ENCODE measurements around the gene PLXNA4. TPM values are rescaled to one million over a fixed set of nuclear protein-coding genes. Genes with fewer than 3 reads are reported as not detected.

PLXNA4 gene
- total RNA-seq, 1 donor from 2014 or later, result 2.1 TPM

- H3K4me3 ChIP-seq (ENCODE audit: low read length in 3 of 3), result no peak overlapping the region
- no peak overlapping the region for H3K27ac ChIP-seq (ENCODE audit: low read depth, low read length)
- no peaks in the 10 kb centered on the region for H3K9me3 ChIP-seq (ENCODE audit: control insufficient read depth in 3 of 3, low read length in 3 of 3)
- peaks cover 0 to 1% (median 0%) of the 10 kb centered on the region in 3 donors for H3K27me3 ChIP-seq (ENCODE audit: control insufficient read depth in 3 of 3, insufficient read depth in 3 of 3, low read length in 3 of 3)
- H3K4me1 ChIP-seq (ENCODE audit: control insufficient read depth in 3 of 3, insufficient read depth in 3 of 3, low read length in 3 of 3), result peaks cover 0 to 15% (median 4%) of the 10 kb centered on the region in 3 donors
- H3K9ac ChIP-seq (ENCODE audit: low read depth in 1 of 3, low read length in 3 of 3), result peak overlapping the region in 1 of 3 donors; percentile 33
- no peaks in the 10 kb centered on the region for H3K36me3 ChIP-seq (ENCODE audit: control insufficient read depth in 3 of 3, insufficient read depth in 3 of 3, low read length in 3 of 3)
Measured at GRCh38 chr7:132154695-132155471, 421.4 kb downstream of the PLXNA4 start.

GRCh38 chr7:132154248-132154647 is 422.0 kb downstream of the PLXNA4 start:
- H3K4me3 ChIP-seq (ENCODE audit: low read length in 3 of 3), result no peak overlapping the region
- peaks cover 0 to 15% (median 4%) of the 10 kb centered on the region in 3 donors for H3K4me1 ChIP-seq (ENCODE audit: control insufficient read depth in 3 of 3, insufficient read depth in 3 of 3, low read length in 3 of 3)
- H3K9ac ChIP-seq (ENCODE audit: low read depth in 1 of 3, low read length in 3 of 3), result peak overlapping the region in 1 of 3 donors; percentile 33
- no peaks in the 10 kb centered on the region for H3K9me3 ChIP-seq (ENCODE audit: control insufficient read depth in 3 of 3, low read length in 3 of 3)
- no peak overlapping the region for H3K27ac ChIP-seq (ENCODE audit: low read depth, low read length)
- no peaks in the 10 kb centered on the region for H3K36me3 ChIP-seq (ENCODE audit: control insufficient read depth in 3 of 3, insufficient read depth in 3 of 3, low read length in 3 of 3)
- peaks cover 0 to 4% (median 0%) of the 10 kb centered on the region in 3 donors for H3K27me3 ChIP-seq (ENCODE audit: control insufficient read depth in 3 of 3, insufficient read depth in 3 of 3, low read length in 3 of 3)

- peaks cover 0 to 4% (median 0%) of the 10 kb centered on the region in 3 donors for H3K27me3 ChIP-seq (ENCODE audit: control insufficient read depth in 3 of 3, insufficient read depth in 3 of 3, low read length in 3 of 3)
- no peaks in the 10 kb centered on the region for H3K9me3 ChIP-seq (ENCODE audit: control insufficient read depth in 3 of 3, low read length in 3 of 3)
- no peak overlapping the region for H3K27ac ChIP-seq (ENCODE audit: low read depth, low read length)
- H3K9ac ChIP-seq (ENCODE audit: low read depth in 1 of 3, low read length in 3 of 3), result no peak overlapping the region
- H3K4me3 ChIP-seq (ENCODE audit: low read length in 3 of 3), result no peak overlapping the region
- H3K36me3 ChIP-seq (ENCODE audit: control insufficient read depth in 3 of 3, insufficient read depth in 3 of 3, low read length in 3 of 3), result no peaks in the 10 kb centered on the region
- H3K4me1 ChIP-seq (ENCODE audit: control insufficient read depth in 3 of 3, insufficient read depth in 3 of 3, low read length in 3 of 3), result peaks cover 0 to 15% (median 4%) of the 10 kb centered on the region in 3 donors
Measured at GRCh38 chr7:132152131-132152889, 424.0 kb downstream of the PLXNA4 start.

- H3K4me1 ChIP-seq (ENCODE audit: control insufficient read depth in 3 of 3, insufficient read depth in 3 of 3, low read length in 3 of 3), result peaks cover 0 to 15% (median 4%) of the 10 kb centered on the region in 3 donors
- no peak overlapping the region for H3K4me3 ChIP-seq (ENCODE audit: low read length in 3 of 3)
- no peak overlapping the region for H3K27ac ChIP-seq (ENCODE audit: low read depth, low read length)
- H3K27me3 ChIP-seq (ENCODE audit: control insufficient read depth in 3 of 3, insufficient read depth in 3 of 3, low read length in 3 of 3), result peaks cover 0 to 4% (median 0%) of the 10 kb centered on the region in 3 donors
- H3K9ac ChIP-seq (ENCODE audit: low read depth in 1 of 3, low read length in 3 of 3), result no peak overlapping the region
- H3K9me3 ChIP-seq (ENCODE audit: control insufficient read depth in 3 of 3, low read length in 3 of 3), result no peaks in the 10 kb centered on the region
- H3K36me3 ChIP-seq (ENCODE audit: control insufficient read depth in 3 of 3, insufficient read depth in 3 of 3, low read length in 3 of 3), result no peaks in the 10 kb centered on the region
Measured at GRCh38 chr7:132150711-132151110, 425.6 kb downstream of the PLXNA4 start.

- Histone ChIP-seq H3K9ac (ENCODE audit: low read depth in 1 of 3, low read length in 3 of 3) (no peak overlapping the region), H3K4me3 (ENCODE audit: low read length in 3 of 3) (no peak overlapping the region), H3K27ac (ENCODE audit: low read depth, low read length) (no peak overlapping the region), H3K27me3 (ENCODE audit: control insufficient read depth in 3 of 3, insufficient read depth in 3 of 3, low read length in 3 of 3) (peaks cover 0 to 4% (median 0%) of the 10 kb centered on the region in 3 donors), H3K36me3 (ENCODE audit: control insufficient read depth in 3 of 3, insufficient read depth in 3 of 3, low read length in 3 of 3) (no peaks in the 10 kb centered on the region), H3K4me1 (ENCODE audit: control insufficient read depth in 3 of 3, insufficient read depth in 3 of 3, low read length in 3 of 3) (peaks cover 0 to 17% (median 10%) of the 10 kb centered on the region in 3 donors), H3K9me3 (ENCODE audit: control insufficient read depth in 3 of 3, low read length in 3 of 3) (no peaks in the 10 kb centered on the region)
Measured at GRCh38 chr7:132149436-132150304, 426.6 kb downstream of the PLXNA4 start.

- peaks cover 0 to 4% (median 0%) of the 10 kb centered on the region in 3 donors for H3K27me3 ChIP-seq (ENCODE audit: control insufficient read depth in 3 of 3, insufficient read depth in 3 of 3, low read length in 3 of 3)
- no peak overlapping the region for H3K4me3 ChIP-seq (ENCODE audit: low read length in 3 of 3)
- no peaks in the 10 kb centered on the region for H3K36me3 ChIP-seq (ENCODE audit: control insufficient read depth in 3 of 3, insufficient read depth in 3 of 3, low read length in 3 of 3)
- no peak overlapping the region for H3K9ac ChIP-seq (ENCODE audit: low read depth in 1 of 3, low read length in 3 of 3)
- H3K4me1 ChIP-seq (ENCODE audit: control insufficient read depth in 3 of 3, insufficient read depth in 3 of 3, low read length in 3 of 3), result peaks cover 0 to 12% (median 6%) of the 10 kb centered on the region in 3 donors
- no peak overlapping the region for H3K27ac ChIP-seq (ENCODE audit: low read depth, low read length)
- H3K9me3 ChIP-seq (ENCODE audit: control insufficient read depth in 3 of 3, low read length in 3 of 3), result no peaks in the 10 kb centered on the region
Measured at GRCh38 chr7:132148876-132149275, 427.4 kb downstream of the PLXNA4 start.

- no peak overlapping the region for H3K27ac ChIP-seq (ENCODE audit: low read depth, low read length)
- H3K4me3 ChIP-seq (ENCODE audit: low read length in 3 of 3), result no peak overlapping the region
- H3K9ac ChIP-seq (ENCODE audit: low read depth in 1 of 3, low read length in 3 of 3), result no peak overlapping the region
- H3K9me3 ChIP-seq (ENCODE audit: control insufficient read depth in 3 of 3, low read length in 3 of 3), result no peaks in the 10 kb centered on the region
- H3K4me1 ChIP-seq (ENCODE audit: control insufficient read depth in 3 of 3, insufficient read depth in 3 of 3, low read length in 3 of 3), result peaks cover 6 to 28% (median 15%) of the 10 kb centered on the region in 3 donors
- peaks cover 0 to 4% (median 0%) of the 10 kb centered on the region in 3 donors for H3K27me3 ChIP-seq (ENCODE audit: control insufficient read depth in 3 of 3, insufficient read depth in 3 of 3, low read length in 3 of 3)
- H3K36me3 ChIP-seq (ENCODE audit: control insufficient read depth in 3 of 3, insufficient read depth in 3 of 3, low read length in 3 of 3), result no peaks in the 10 kb centered on the region
Measured at GRCh38 chr7:132145466-132145865, 430.8 kb downstream of the PLXNA4 start.

- no peak overlapping the region for H3K9ac ChIP-seq (ENCODE audit: low read depth in 1 of 3, low read length in 3 of 3)
- H3K4me1 ChIP-seq (ENCODE audit: control insufficient read depth in 3 of 3, insufficient read depth in 3 of 3, low read length in 3 of 3), result peaks cover 6 to 32% (median 18%) of the 10 kb centered on the region in 3 donors
- H3K27ac ChIP-seq (ENCODE audit: low read depth, low read length), result no peak overlapping the region
- peaks cover 0 to 4% (median 0%) of the 10 kb centered on the region in 3 donors for H3K27me3 ChIP-seq (ENCODE audit: control insufficient read depth in 3 of 3, insufficient read depth in 3 of 3, low read length in 3 of 3)
- no peak overlapping the region for H3K4me3 ChIP-seq (ENCODE audit: low read length in 3 of 3)
- no peaks in the 10 kb centered on the region for H3K36me3 ChIP-seq (ENCODE audit: control insufficient read depth in 3 of 3, insufficient read depth in 3 of 3, low read length in 3 of 3)
- no peaks in the 10 kb centered on the region for H3K9me3 ChIP-seq (ENCODE audit: control insufficient read depth in 3 of 3, low read length in 3 of 3)
Measured at GRCh38 chr7:132145063-132145462, 431.2 kb downstream of the PLXNA4 start.

GRCh38 chr7:132142006-132142405 is 434.3 kb downstream of the PLXNA4 start:
- no peak overlapping the region for H3K9ac ChIP-seq (ENCODE audit: low read depth in 1 of 3, low read length in 3 of 3)
- H3K27ac ChIP-seq (ENCODE audit: low read depth, low read length), result no peak overlapping the region
- no peaks in the 10 kb centered on the region for H3K27me3 ChIP-seq (ENCODE audit: control insufficient read depth in 3 of 3, insufficient read depth in 3 of 3, low read length in 3 of 3)

More at GRCh38 chr7:132142006-132142405, 434.3 kb downstream of the PLXNA4 start:
- peaks cover 10 to 52% (median 28%) of the 10 kb centered on the region in 3 donors for H3K4me1 ChIP-seq (ENCODE audit: control insufficient read depth in 3 of 3, insufficient read depth in 3 of 3, low read length in 3 of 3)
- no peak overlapping the region for H3K4me3 ChIP-seq (ENCODE audit: low read length in 3 of 3)
- H3K9me3 ChIP-seq (ENCODE audit: control insufficient read depth in 3 of 3, low read length in 3 of 3), result no peaks in the 10 kb centered on the region
- H3K36me3 ChIP-seq (ENCODE audit: control insufficient read depth in 3 of 3, insufficient read depth in 3 of 3, low read length in 3 of 3), result no peaks in the 10 kb centered on the region

Data from skeletal muscle tissue (tissue), 4 donors.